Tibial artery (tissue), 4 donors: ENCODE measurements around the gene SLC16A13.

ENCODE experiments used
- DNase-seq, 2 donors: peaks; one replicate each; pipeline ENCODE4 v3.0.0-alpha.2; 2019
- H3K27ac ChIP-seq, 2 donors: fragments of 200-600 bp; sonication (generic) in 1 of 2; 1 replicate in 1 of 2; 2 replicates in 1 of 2; pipeline ENCODE4 v1.5.1; 2018 to 2019; ENCODE audit warnings: mild to moderate bottlenecking in 1 of 2
- H3K27me3 ChIP-seq, 2 donors: fragments of 200-600 bp; sonication (generic) in 1 of 2; one replicate each; pipeline versions ENCODE4 v1.5.1 to v1.6.0; 2016 to 2019
- H3K36me3 ChIP-seq, 3 donors: fragments of 200-600 bp; sonication (generic) in 2 of 3; one replicate each; pipeline ENCODE4 v1.5.1; 2016 to 2019; ENCODE audit warnings: mild to moderate bottlenecking in 2 of 3
- H3K4me1 ChIP-seq, 4 donors: fragments of 200-600 bp; sonication (generic) in 2 of 4; 1 replicate in 3 of 4; 2 replicates in 1 of 4; pipeline ENCODE4 v1.5.1; 2016 to 2019
- H3K4me3 ChIP-seq, 2 donors: fragments of 200-600 bp; sonication (generic) in 1 of 2; 1 replicate in 1 of 2; 2 replicates in 1 of 2; pipeline ENCODE4 v1.5.1; 2018 to 2019; ENCODE audit warnings: mild to moderate bottlenecking in 2 of 2
- H3K9me3 ChIP-seq, 3 donors: fragments of 200-600 bp; sonication (generic) in 1 of 3; one replicate each; pipeline ENCODE4 v1.5.1; 2016 to 2019
- CTCF ChIP-seq, 2 experiments: fragments of 200-600 bp in 1 of 2; fragments of 450-650 bp in 1 of 2; IDR thresholded peaks; one replicate each; pipeline ENCODE4 v1.5.1; 2017 to 2019; ENCODE audit warnings: antibody characterized with exemption in 2 of 2, mild to moderate bottlenecking in 1 of 2, moderate library complexity in 1 of 2
- intact Hi-C: fragments of 100-400 bp; cut with DNase I; formaldehyde crosslinking; loops from one replicate; pipeline ENCODE4 v1.15.0; 2023; ENCODE audit warnings: low total_unique reads

The SLC16A13 gene

GRCh38 chr17:7078711-7079110 is 42.9 kb downstream of the SLC16A13 start:
- peaks cover 0 to 4% (median 0%) of the 10 kb centered on the region in 4 donors for H3K4me1 ChIP-seq
- intact Hi-C loops, result no loop called here
- no peak for DNase-seq
- no peak overlapping the region for H3K4me3 ChIP-seq
- no peaks in the 10 kb centered on the region for H3K36me3 ChIP-seq
- no peaks in the 10 kb centered on the region for H3K27me3 ChIP-seq
- no peaks in the 10 kb centered on the region for H3K9me3 ChIP-seq
- no peak overlapping the region for H3K27ac ChIP-seq
- no peak for TF ChIP-seq CTCF (IDR thresholded peaks at IDR 0.05)

DNA sequence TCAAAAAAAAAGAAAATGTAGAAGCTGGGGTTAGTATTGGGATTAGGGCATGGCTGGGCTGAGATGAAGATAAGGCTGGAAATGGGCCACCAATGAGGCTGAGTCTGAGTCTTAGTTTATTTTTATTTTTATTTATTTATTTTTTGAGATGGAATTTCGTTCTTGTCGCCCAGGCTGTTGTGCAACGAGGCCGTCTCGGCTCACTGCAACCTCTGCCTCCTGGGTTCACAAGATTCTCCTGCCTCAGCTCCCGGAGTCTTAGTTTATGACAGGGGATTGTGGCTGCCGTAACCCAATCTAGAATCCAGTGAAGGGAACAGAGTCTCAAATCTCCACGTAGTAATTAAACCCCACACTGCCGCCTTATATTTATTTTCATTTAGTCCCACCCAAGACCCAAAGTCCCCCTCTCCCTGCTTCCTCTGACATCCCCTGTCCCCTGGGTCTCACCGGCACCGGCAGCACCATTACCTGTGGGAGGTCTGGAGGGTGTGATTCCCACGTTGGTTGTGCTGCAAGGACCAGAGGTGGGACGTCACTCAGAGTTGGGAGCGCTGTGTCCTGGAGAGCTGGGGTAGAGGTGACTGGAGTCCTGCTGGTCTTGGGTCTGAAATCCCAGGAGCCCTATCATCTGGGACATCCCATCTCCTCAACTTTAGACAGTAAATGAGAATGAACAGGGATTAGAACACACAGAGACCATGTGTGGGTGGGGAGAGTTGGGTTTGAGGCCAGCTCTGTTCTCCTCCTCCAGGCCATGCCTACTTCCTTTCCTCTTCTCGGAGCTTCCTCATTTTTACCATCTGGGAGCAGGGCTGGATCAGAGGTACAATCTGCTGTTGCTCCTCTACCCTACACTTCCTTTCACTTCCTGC is 44.0 kb downstream of the SLC16A13 start, which contains the start of gene CLEC10A:
TSS of gene CLEC10A (minus strand) at position 671 of the 875 bp plus-strand sequence. CDS start 1,439 bp downstream, outside the sequence.
- Histone ChIP-seq H3K27ac (no peak within 1 kb of the TSS), H3K36me3 (no peaks in the 10 kb centered on the region), H3K4me3 (no peak within 1 kb of the TSS), H3K9me3 (no peaks in the 10 kb centered on the region), H3K4me1 (peaks cover 0 to 4% (median 0%) of the 10 kb centered on the region in 4 donors), H3K27me3 (no peaks in the 10 kb centered on the region)
- intact Hi-C loops, result no loop called here
- peak; percentile 57 to 59 for DNase-seq
- no peak for TF ChIP-seq CTCF (IDR thresholded peaks at IDR 0.05)

GRCh38 chr17:7080456-7081041 is 44.7 kb downstream of the SLC16A13 start:
- peak; percentile 72 to 78 for DNase-seq
- intact Hi-C loops, result no loop called here
- no peak for TF ChIP-seq CTCF (IDR thresholded peaks at IDR 0.05)
- no peaks in the 10 kb centered on the region for H3K9me3 ChIP-seq
- no peak overlapping the region for H3K4me3 ChIP-seq
- peaks cover 0 to 4% (median 0%) of the 10 kb centered on the region in 4 donors for H3K4me1 ChIP-seq
- H3K36me3 ChIP-seq, result no peaks in the 10 kb centered on the region
- H3K27ac ChIP-seq, result no peak overlapping the region
- H3K27me3 ChIP-seq, result peaks cover 0 to 2% of the 10 kb centered on the region in 2 donors

GRCh38 chr17:7081341-7082062 is 45.7 kb downstream of the SLC16A13 start:
- peak in 1 of 2 donors; percentile 54 for DNase-seq

More at GRCh38 chr17:7081341-7082062, 45.7 kb downstream of the SLC16A13 start:
- H3K36me3 ChIP-seq, result no peaks in the 10 kb centered on the region
- no peak overlapping the region for H3K27ac ChIP-seq
- H3K4me3 ChIP-seq, result no peak overlapping the region
- peaks cover 0 to 4% (median 0%) of the 10 kb centered on the region in 4 donors for H3K4me1 ChIP-seq
- intact Hi-C loops, result no loop called here
- TF ChIP-seq CTCF (IDR thresholded peaks at IDR 0.05), result no peak
- H3K27me3 ChIP-seq, result peaks cover 0 to 3% of the 10 kb centered on the region in 2 donors
- H3K9me3 ChIP-seq, result no peaks in the 10 kb centered on the region
